BJ (cell line): ENCODE results near the gene IREB2. TPM values are rescaled to one million over a fixed set of nuclear protein-coding genes. Genes with fewer than 3 reads are reported as not detected.

Experiments used
- CTCF ChIA-PET: fragments of 350-600 bp; formaldehyde crosslinking; extraction: SDS; loops from one replicate; lab custom pipeline; 2021; ENCODE audit warnings: antibody characterized with exemption, inconsistent platforms; lab: Yijun Ruan, JAX
- POLR2A ChIA-PET: fragments of 300-600 bp; sonication (Branson Sonifier 250); formaldehyde crosslinking; extraction: SDS; loops from one replicate; lab custom pipeline; 2021; ENCODE audit warnings: antibody characterized with exemption; lab: Charles Lee
- DNase-seq: peaks from one replicate; pipeline ENCODE4 v3.0.0-alpha.2; 2011; ENCODE audit warnings: low read depth
- H3K27me3 ChIP-seq: 2 replicates; pipeline ENCODE4 v1.6.0; 2011; ENCODE audit warnings: low read length; ENCODE audit not compliant: control insufficient read depth, insufficient read depth
- H3K36me3 ChIP-seq: 2 replicates; pipeline ENCODE4 v1.5.1; 2011; ENCODE audit warnings: low read length; ENCODE audit not compliant: control insufficient read depth, insufficient read depth
- H3K4me3 ChIP-seq: 2 replicates; pipeline ENCODE4 v1.5.1; 2011; ENCODE audit warnings: low read depth, mild to moderate bottlenecking, control low read depth, low read length
- CTCF ChIP-seq: IDR thresholded peaks from 2 replicates; pipeline ENCODE4 v1.5.1; 2011; ENCODE audit warnings: low read depth, mild to moderate bottlenecking, control low read depth, inconsistent platforms, low read length, moderate library complexity; ENCODE audit not compliant: insufficient read depth
- polyA plus RNA-seq: library from polyadenylated mRNA; depleted of rRNA; stranded (reverse); fragments of >200 nt; gene quantifications from 2 replicates; pipeline ENCODE4 v1.2.3, GENCODE V29; 2011

IREB2 gene
- polyA plus RNA-seq, 1 experiment: 11.1 TPM

GRCh38 chr15:78457101-78457500 is 19.1 kb downstream of the IREB2 start:
- CTCF ChIA-PET: interaction anchor here (1.4 kb wide), 1 partner anchor 19 kb away, joined by 3 read pairs; the partner anchor contains the start of gene IREB2

GRCh38 chr15:78460737-78461136 is 22.7 kb downstream of the IREB2 start:
- POLR2A ChIA-PET: no interaction called here
- DNase-seq: no peak
- CTCF ChIA-PET: interaction anchor here (0.7 to 0.8 kb wide), 2 partner anchors 20 to 43 kb away, joined by 3 to 4 read pairs; no protein-coding TSS in a partner anchor
- Histone ChIP-seq H3K4me3 (no peak overlapping the region), H3K27me3 (no peaks in the 10 kb centered on the region), H3K36me3 (peaks cover 3% of the 10 kb centered on the region; the same call in 1 of the 2 replicates)
- TF ChIP-seq CTCF: no peak

More at GRCh38 chr15:78457101-78457500, 19.1 kb downstream of the IREB2 start:
- Histone ChIP-seq H3K36me3 (no peaks in the 10 kb centered on the region), H3K4me3 (no peak overlapping the region), H3K27me3 (no peaks in the 10 kb centered on the region)
- no peak for TF ChIP-seq CTCF
- peak; percentile 35 for DNase-seq
- POLR2A ChIA-PET: interaction anchor here (0.9 kb wide), 1 partner anchor 318 kb away, joined by 3 read pairs; no protein-coding TSS in a partner anchor

GRCh38 chr15:78461171-78461888 is 23.3 kb downstream of the IREB2 start:
- no peaks in the 10 kb centered on the region for H3K27me3 ChIP-seq
- ChIA-PET POLR2A (no interaction called here), CTCF (interaction anchor here (0.7 to 0.8 kb wide), 2 partner anchors 19 to 43 kb away, joined by 3 to 4 read pairs; no protein-coding TSS in a partner anchor)
- H3K4me3 ChIP-seq: no peak overlapping the region
- DNase-seq: no peak
- TF ChIP-seq CTCF: no peak
- H3K36me3 ChIP-seq: peaks cover 4% of the 10 kb centered on the region

GRCh38 chr15:78469031-78469430 is 31.0 kb downstream of the IREB2 start:
- CTCF ChIA-PET: interaction anchor here (0.6 kb wide), 1 partner anchor 338 kb away, joined by 3 read pairs; the partner anchor contains the start of gene CIB2
- no peak overlapping the region for H3K4me3 ChIP-seq
- peaks cover 15% of the 10 kb centered on the region for H3K36me3 ChIP-seq
- no peak for DNase-seq
- POLR2A ChIA-PET: no interaction called here
- H3K27me3 ChIP-seq: no peaks in the 10 kb centered on the region
- TF ChIP-seq CTCF: no peak

GRCh38 chr15:78477295-78477694 is 39.3 kb downstream of the IREB2 start:
- CTCF ChIA-PET: interaction anchor here (1.4 to 1.6 kb wide), 2 partner anchors 7 to 13 kb away, joined by 3 read pairs; no protein-coding TSS in a partner anchor
- no peak overlapping the region for H3K4me3 ChIP-seq
- POLR2A ChIA-PET: no interaction called here
- no peaks in the 10 kb centered on the region for H3K27me3 ChIP-seq
- no peak for DNase-seq
- H3K36me3 ChIP-seq: peaks cover 7% of the 10 kb centered on the region
- TF ChIP-seq CTCF: no peak
